ENCODE measurements around the gene FCN2.
A peak's percentile ranks its signal among the peaks of the same experiment; 100 is the strongest.

Gene FCN2

GRCh38 chr9:134838651-134839454, 41.8 kb upstream of the FCN2 start:
- TF ChIP-seq CTCF (IDR thresholded peaks at IDR 0.05; ENCODE audit: low read length) (no peak), EZH2 (IDR thresholded peaks at IDR 0.05; ENCODE audit: borderline replicate concordance, low read length) (no peak)
- Histone ChIP-seq H3K4me3 (ENCODE audit: low read depth, low read length, poor library complexity, severe bottlenecking) (no peak overlapping the region), H3K27me3 (ENCODE audit: insufficient read depth, low read length) (no peaks in the 10 kb centered on the region), H2AFZ (ENCODE audit: low read length) (no peak overlapping the region), H3K4me2 (ENCODE audit: low read length) (no peak overlapping the region), H3K27ac (ENCODE audit: low read depth, low read length, poor library complexity, severe bottlenecking) (no peak overlapping the region), H3K4me1 (ENCODE audit: insufficient read depth, low read length, severe bottlenecking) (no peaks in the 10 kb centered on the region), H3F3A (ENCODE audit: insufficient read depth, low read length) (no peaks in the 10 kb centered on the region), H3K79me2 (ENCODE audit: insufficient read depth, low read length) (peaks cover 12% of the 10 kb centered on the region), H4K20me1 (ENCODE audit: insufficient read depth, low read length) (no peaks in the 10 kb centered on the region), H3K36me3 (ENCODE audit: insufficient read depth, low read length) (peaks cover 100% of the 10 kb centered on the region), H3K9ac (ENCODE audit: low read length) (no peak overlapping the region), H3K9me2 (ENCODE audit: low read depth, low read length) (no peaks in the 10 kb centered on the region), H3K9me3 (ENCODE audit: low read length) (no peaks in the 10 kb centered on the region)

- Histone ChIP-seq H3K4me3 (ENCODE audit: low read depth, low read length, poor library complexity, severe bottlenecking) (no peak overlapping the region), H3K36me3 (ENCODE audit: insufficient read depth, low read length) (peaks cover 100% of the 10 kb centered on the region), H3K79me2 (ENCODE audit: insufficient read depth, low read length) (peaks cover 19% of the 10 kb centered on the region), H3K4me1 (ENCODE audit: insufficient read depth, low read length, severe bottlenecking) (no peaks in the 10 kb centered on the region), H2AFZ (ENCODE audit: low read length) (no peak overlapping the region), H3K9me2 (ENCODE audit: low read depth, low read length) (no peaks in the 10 kb centered on the region), H4K20me1 (ENCODE audit: insufficient read depth, low read length) (no peaks in the 10 kb centered on the region), H3K27ac (ENCODE audit: low read depth, low read length, poor library complexity, severe bottlenecking) (no peak overlapping the region), H3K27me3 (ENCODE audit: insufficient read depth, low read length) (no peaks in the 10 kb centered on the region), H3K9me3 (ENCODE audit: low read length) (no peaks in the 10 kb centered on the region), H3K9ac (ENCODE audit: low read length) (no peak overlapping the region), H3F3A (ENCODE audit: insufficient read depth, low read length) (no peaks in the 10 kb centered on the region), H3K4me2 (ENCODE audit: low read length) (no peak overlapping the region)
- TF ChIP-seq CTCF (IDR thresholded peaks at IDR 0.05; ENCODE audit: low read length) (peak; percentile 10; the same call in 1 of the 2 replicates), EZH2 (IDR thresholded peaks at IDR 0.05; ENCODE audit: borderline replicate concordance, low read length) (no peak)
Measured at GRCh38 chr9:134839455-134840125, 41.0 kb upstream of the FCN2 start.

- H2AFZ ChIP-seq (ENCODE audit: low read length), result no peak overlapping the region
- H3K9me3 ChIP-seq (ENCODE audit: low read length), result no peaks in the 10 kb centered on the region
- TF ChIP-seq EZH2 (IDR thresholded peaks at IDR 0.05; ENCODE audit: borderline replicate concordance, low read length), result no peak
- no peak for TF ChIP-seq CTCF (IDR thresholded peaks at IDR 0.05; ENCODE audit: low read length)
- H3K9ac ChIP-seq (ENCODE audit: low read length), result no peak overlapping the region
- no peak overlapping the region for H3K4me2 ChIP-seq (ENCODE audit: low read length)
- no peaks in the 10 kb centered on the region for H3K9me2 ChIP-seq (ENCODE audit: low read depth, low read length)
- peaks cover 27% of the 10 kb centered on the region for H3K79me2 ChIP-seq (ENCODE audit: insufficient read depth, low read length)
- H3K4me3 ChIP-seq (ENCODE audit: low read depth, low read length, poor library complexity, severe bottlenecking), result no peak overlapping the region
- no peaks in the 10 kb centered on the region for H3K4me1 ChIP-seq (ENCODE audit: insufficient read depth, low read length, severe bottlenecking)
- no peaks in the 10 kb centered on the region for H3F3A ChIP-seq (ENCODE audit: insufficient read depth, low read length)
- peaks cover 100% of the 10 kb centered on the region for H3K36me3 ChIP-seq (ENCODE audit: insufficient read depth, low read length)
- H3K27ac ChIP-seq (ENCODE audit: low read depth, low read length, poor library complexity, severe bottlenecking), result no peak overlapping the region
- H4K20me1 ChIP-seq (ENCODE audit: insufficient read depth, low read length), result no peaks in the 10 kb centered on the region
- H3K27me3 ChIP-seq (ENCODE audit: insufficient read depth, low read length), result no peaks in the 10 kb centered on the region
Measured at GRCh38 chr9:134840511-134840910, 40.1 kb upstream of the FCN2 start.
